ENCODE measurements around the gene KCNJ6. TPM values are rescaled to one million over a fixed set of nuclear protein-coding genes. Genes with fewer than 3 reads are reported as not detected.

The KCNJ6 gene
- total RNA-seq, 1 donor from 2014 or later = 0.52 TPM

DNA sequence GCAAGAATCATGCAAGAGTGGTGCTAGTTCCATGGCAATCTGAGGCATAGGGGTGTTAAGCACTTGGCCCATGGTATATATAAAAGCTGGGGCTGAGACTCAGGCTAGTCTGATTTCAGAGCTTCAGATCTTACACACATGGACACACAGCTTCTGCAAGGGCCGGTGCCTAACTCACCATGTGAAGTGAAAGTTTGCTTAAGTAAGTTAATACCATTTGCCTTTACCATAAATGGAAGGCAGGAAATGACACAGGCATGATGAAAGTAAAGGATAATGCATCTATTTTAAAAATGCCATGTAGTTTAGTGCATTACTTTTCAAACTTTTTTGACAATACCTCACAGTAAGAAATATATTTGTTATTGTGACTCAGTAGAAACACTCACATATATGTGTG, 122.6 kb downstream of the KCNJ6 start:
- H3K36me3 ChIP-seq (ENCODE audit: control insufficient read depth in 3 of 3, insufficient read depth in 3 of 3, low read length in 3 of 3) = no peaks in the 10 kb centered on the region
- peaks cover 0 to 2% (median 0%) of the 10 kb centered on the region in 3 donors for H3K27me3 ChIP-seq (ENCODE audit: control insufficient read depth in 3 of 3, insufficient read depth in 3 of 3, low read length in 3 of 3)
- H3K4me3 ChIP-seq (ENCODE audit: low read length in 3 of 3) = no peak overlapping the region
- H3K9ac ChIP-seq (ENCODE audit: low read depth in 1 of 3, low read length in 3 of 3) = no peak overlapping the region
- H3K4me1 ChIP-seq (ENCODE audit: control insufficient read depth in 3 of 3, insufficient read depth in 3 of 3, low read length in 3 of 3) = no peaks in the 10 kb centered on the region
- no peaks in the 10 kb centered on the region for H3K9me3 ChIP-seq (ENCODE audit: control insufficient read depth in 3 of 3, low read length in 3 of 3)
- no peak overlapping the region for H3K27ac ChIP-seq (ENCODE audit: low read depth, low read length)

DNA sequence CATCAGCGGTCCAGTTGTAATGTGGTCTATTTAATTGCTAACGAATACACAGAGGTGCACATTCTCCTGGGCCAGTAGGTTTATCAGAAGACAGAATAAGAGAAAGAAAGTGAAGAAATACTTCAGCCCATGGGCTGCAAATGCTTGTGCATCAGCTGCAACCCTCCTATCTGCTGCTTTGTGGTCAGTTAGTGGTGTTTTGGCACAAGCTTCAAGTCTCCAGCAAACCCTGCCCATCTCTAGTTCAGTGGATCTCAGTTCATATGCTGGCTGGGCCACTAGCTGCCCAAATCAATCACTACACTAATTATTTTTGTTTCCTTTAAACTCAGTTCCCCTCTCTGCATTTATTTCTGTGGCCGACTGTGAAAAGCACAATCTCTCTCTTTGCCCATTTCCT, 124.2 kb downstream of the KCNJ6 start:
- Histone ChIP-seq H3K4me3 (ENCODE audit: low read length in 3 of 3) (no peak overlapping the region), H3K27me3 (ENCODE audit: control insufficient read depth in 3 of 3, insufficient read depth in 3 of 3, low read length in 3 of 3) (peaks cover 0 to 2% (median 0%) of the 10 kb centered on the region in 3 donors), H3K4me1 (ENCODE audit: control insufficient read depth in 3 of 3, insufficient read depth in 3 of 3, low read length in 3 of 3) (no peaks in the 10 kb centered on the region), H3K27ac (ENCODE audit: low read depth, low read length) (no peak overlapping the region), H3K9ac (ENCODE audit: low read depth in 1 of 3, low read length in 3 of 3) (no peak overlapping the region), H3K9me3 (ENCODE audit: control insufficient read depth in 3 of 3, low read length in 3 of 3) (no peaks in the 10 kb centered on the region), H3K36me3 (ENCODE audit: control insufficient read depth in 3 of 3, insufficient read depth in 3 of 3, low read length in 3 of 3) (no peaks in the 10 kb centered on the region)

DNA sequence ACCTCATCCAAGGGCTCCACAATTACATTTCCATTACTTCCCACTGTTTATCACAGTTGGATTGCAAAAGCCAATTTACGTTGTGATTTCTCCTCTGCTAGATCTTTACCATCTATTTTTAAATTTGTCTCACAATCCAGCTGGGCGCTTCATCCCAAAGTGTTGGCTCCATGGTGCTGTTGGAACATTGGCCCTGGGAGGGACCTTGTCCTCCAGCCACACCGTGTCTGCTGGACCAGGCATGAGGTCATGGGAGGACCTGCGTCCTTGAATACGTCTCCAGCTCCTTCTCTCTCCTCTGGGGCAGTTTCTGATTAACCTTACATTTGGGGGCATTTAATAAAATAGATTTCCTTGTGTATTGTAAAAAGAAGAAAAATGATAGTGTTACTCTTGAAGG, 125.4 kb downstream of the KCNJ6 start:
- Histone ChIP-seq H3K36me3 (ENCODE audit: control insufficient read depth in 3 of 3, insufficient read depth in 3 of 3, low read length in 3 of 3) (no peaks in the 10 kb centered on the region), H3K27me3 (ENCODE audit: control insufficient read depth in 3 of 3, insufficient read depth in 3 of 3, low read length in 3 of 3) (peaks cover 0 to 2% (median 0%) of the 10 kb centered on the region in 3 donors), H3K9me3 (ENCODE audit: control insufficient read depth in 3 of 3, low read length in 3 of 3) (no peaks in the 10 kb centered on the region), H3K9ac (ENCODE audit: low read depth in 1 of 3, low read length in 3 of 3) (no peak overlapping the region), H3K4me1 (ENCODE audit: control insufficient read depth in 3 of 3, insufficient read depth in 3 of 3, low read length in 3 of 3) (no peaks in the 10 kb centered on the region), H3K27ac (ENCODE audit: low read depth, low read length) (no peak overlapping the region), H3K4me3 (ENCODE audit: low read length in 3 of 3) (no peak overlapping the region)

DNA sequence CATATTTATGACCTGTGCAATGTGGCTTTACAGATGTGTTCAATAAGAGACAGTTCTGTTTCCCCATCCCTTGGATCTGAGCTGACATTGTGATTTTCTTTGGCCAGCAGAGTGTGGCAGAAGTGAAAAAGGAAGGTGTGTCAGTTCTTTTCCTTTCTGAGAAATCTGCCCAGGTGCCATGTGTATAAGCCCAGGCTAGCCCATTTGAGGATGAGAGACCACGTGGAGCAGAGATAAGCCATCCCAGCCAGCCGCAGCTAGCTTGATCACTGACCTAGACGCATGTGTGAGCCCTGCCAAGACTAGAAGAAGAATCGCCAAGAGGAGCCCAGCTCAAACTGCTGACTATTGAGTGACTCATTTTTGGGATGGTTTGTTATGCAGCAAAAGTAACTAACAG, 127.8 kb downstream of the KCNJ6 start:
- Histone ChIP-seq H3K27me3 (ENCODE audit: control insufficient read depth in 3 of 3, insufficient read depth in 3 of 3, low read length in 3 of 3) (peaks cover 0 to 2% (median 0%) of the 10 kb centered on the region in 3 donors), H3K9ac (ENCODE audit: low read depth in 1 of 3, low read length in 3 of 3) (no peak overlapping the region), H3K27ac (ENCODE audit: low read depth, low read length) (no peak overlapping the region), H3K4me3 (ENCODE audit: low read length in 3 of 3) (no peak overlapping the region), H3K9me3 (ENCODE audit: control insufficient read depth in 3 of 3, low read length in 3 of 3) (no peaks in the 10 kb centered on the region), H3K4me1 (ENCODE audit: control insufficient read depth in 3 of 3, insufficient read depth in 3 of 3, low read length in 3 of 3) (no peaks in the 10 kb centered on the region), H3K36me3 (ENCODE audit: control insufficient read depth in 3 of 3, insufficient read depth in 3 of 3, low read length in 3 of 3) (no peaks in the 10 kb centered on the region)

DNA sequence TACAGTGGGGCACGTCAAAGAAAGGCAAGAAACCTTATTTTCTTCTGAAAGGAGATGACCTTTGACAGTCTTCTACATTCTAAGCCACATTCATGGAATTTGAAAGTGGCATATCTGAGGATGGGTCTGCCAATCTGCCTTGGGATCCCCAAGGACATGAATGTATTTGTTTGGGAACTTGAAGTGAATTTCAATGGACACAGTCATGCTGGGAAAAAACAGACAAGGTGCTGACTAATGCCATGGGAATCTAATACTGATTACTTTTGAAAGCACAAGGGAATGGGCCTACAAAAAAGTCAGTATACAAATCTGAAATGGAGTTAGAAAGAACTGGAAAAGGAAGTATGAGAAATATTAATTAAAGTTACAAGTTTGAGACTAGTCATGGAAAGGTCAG, 128.8 kb downstream of the KCNJ6 start:
- Histone ChIP-seq H3K4me3 (ENCODE audit: low read length in 3 of 3) (no peak overlapping the region), H3K36me3 (ENCODE audit: control insufficient read depth in 3 of 3, insufficient read depth in 3 of 3, low read length in 3 of 3) (no peaks in the 10 kb centered on the region), H3K9me3 (ENCODE audit: control insufficient read depth in 3 of 3, low read length in 3 of 3) (no peaks in the 10 kb centered on the region), H3K9ac (ENCODE audit: low read depth in 1 of 3, low read length in 3 of 3) (no peak overlapping the region), H3K4me1 (ENCODE audit: control insufficient read depth in 3 of 3, insufficient read depth in 3 of 3, low read length in 3 of 3) (no peaks in the 10 kb centered on the region), H3K27ac (ENCODE audit: low read depth, low read length) (no peak overlapping the region), H3K27me3 (ENCODE audit: control insufficient read depth in 3 of 3, insufficient read depth in 3 of 3, low read length in 3 of 3) (no peaks in the 10 kb centered on the region)

GRCh38 chr21:37784591-37785318, 131.5 kb downstream of the KCNJ6 start:
- no peaks in the 10 kb centered on the region for H3K27me3 ChIP-seq (ENCODE audit: control insufficient read depth in 3 of 3, insufficient read depth in 3 of 3, low read length in 3 of 3)
- H3K9ac ChIP-seq (ENCODE audit: low read depth in 1 of 3, low read length in 3 of 3) = no peak overlapping the region
- H3K9me3 ChIP-seq (ENCODE audit: control insufficient read depth in 3 of 3, low read length in 3 of 3) = peaks cover 2 to 4% (median 4%) of the 10 kb centered on the region in 3 donors
- H3K4me1 ChIP-seq (ENCODE audit: control insufficient read depth in 3 of 3, insufficient read depth in 3 of 3, low read length in 3 of 3) = no peaks in the 10 kb centered on the region
- no peaks in the 10 kb centered on the region for H3K36me3 ChIP-seq (ENCODE audit: control insufficient read depth in 3 of 3, insufficient read depth in 3 of 3, low read length in 3 of 3)
- no peak overlapping the region for H3K27ac ChIP-seq (ENCODE audit: low read depth, low read length)
- H3K4me3 ChIP-seq (ENCODE audit: low read length in 3 of 3) = no peak overlapping the region

GRCh38 chr21:37783016-37783415, 133.2 kb downstream of the KCNJ6 start:
- H3K36me3 ChIP-seq (ENCODE audit: control insufficient read depth in 3 of 3, insufficient read depth in 3 of 3, low read length in 3 of 3) = no peaks in the 10 kb centered on the region
- no peaks in the 10 kb centered on the region for H3K27me3 ChIP-seq (ENCODE audit: control insufficient read depth in 3 of 3, insufficient read depth in 3 of 3, low read length in 3 of 3)
- no peak overlapping the region for H3K27ac ChIP-seq (ENCODE audit: low read depth, low read length)
- H3K9ac ChIP-seq (ENCODE audit: low read depth in 1 of 3, low read length in 3 of 3) = no peak overlapping the region
- no peaks in the 10 kb centered on the region for H3K4me1 ChIP-seq (ENCODE audit: control insufficient read depth in 3 of 3, insufficient read depth in 3 of 3, low read length in 3 of 3)
- H3K9me3 ChIP-seq (ENCODE audit: control insufficient read depth in 3 of 3, low read length in 3 of 3) = peaks cover 2 to 4% (median 4%) of the 10 kb centered on the region in 3 donors
- no peak overlapping the region for H3K4me3 ChIP-seq (ENCODE audit: low read length in 3 of 3)

- Histone ChIP-seq H3K27me3 (ENCODE audit: control insufficient read depth in 3 of 3, insufficient read depth in 3 of 3, low read length in 3 of 3) (no peaks in the 10 kb centered on the region), H3K36me3 (ENCODE audit: control insufficient read depth in 3 of 3, insufficient read depth in 3 of 3, low read length in 3 of 3) (no peaks in the 10 kb centered on the region), H3K4me3 (ENCODE audit: low read length in 3 of 3) (no peak overlapping the region), H3K27ac (ENCODE audit: low read depth, low read length) (no peak overlapping the region), H3K9me3 (ENCODE audit: control insufficient read depth in 3 of 3, low read length in 3 of 3) (peaks cover 2 to 4% (median 4%) of the 10 kb centered on the region in 3 donors), H3K4me1 (ENCODE audit: control insufficient read depth in 3 of 3, insufficient read depth in 3 of 3, low read length in 3 of 3) (no peaks in the 10 kb centered on the region), H3K9ac (ENCODE audit: low read depth in 1 of 3, low read length in 3 of 3) (no peak overlapping the region)
Observed at GRCh38 chr21:37780991-37781983, 135.0 kb downstream of the KCNJ6 start.

DNA sequence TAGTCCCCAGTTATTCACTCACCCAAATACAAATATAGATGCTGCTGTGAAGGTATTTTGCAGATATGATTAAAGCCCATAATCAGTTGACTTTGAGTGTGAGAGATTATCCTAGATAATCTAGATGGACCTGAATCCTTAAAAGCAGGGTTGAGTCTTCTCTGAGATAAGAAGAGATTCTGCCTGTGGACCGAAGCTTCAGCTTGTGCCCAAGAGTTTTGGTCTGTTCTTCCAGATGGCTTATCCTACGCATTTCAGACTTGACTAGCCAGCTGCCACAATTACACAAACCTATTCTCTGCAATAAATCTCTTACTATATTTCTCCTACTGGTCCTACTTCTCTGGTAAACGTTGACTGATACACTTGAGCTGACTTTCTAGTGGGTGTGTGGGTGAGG, 145.1 kb downstream of the KCNJ6 start:
- Histone ChIP-seq H3K9me3 (ENCODE audit: control insufficient read depth in 3 of 3, low read length in 3 of 3) (no peaks in the 10 kb centered on the region), H3K27me3 (ENCODE audit: control insufficient read depth in 3 of 3, insufficient read depth in 3 of 3, low read length in 3 of 3) (peaks cover 0 to 4% (median 0%) of the 10 kb centered on the region in 3 donors), H3K9ac (ENCODE audit: low read depth in 1 of 3, low read length in 3 of 3) (no peak overlapping the region), H3K36me3 (ENCODE audit: control insufficient read depth in 3 of 3, insufficient read depth in 3 of 3, low read length in 3 of 3) (no peaks in the 10 kb centered on the region), H3K27ac (ENCODE audit: low read depth, low read length) (no peak overlapping the region), H3K4me1 (ENCODE audit: control insufficient read depth in 3 of 3, insufficient read depth in 3 of 3, low read length in 3 of 3) (no peaks in the 10 kb centered on the region), H3K4me3 (ENCODE audit: low read length in 3 of 3) (no peak overlapping the region)

DNA sequence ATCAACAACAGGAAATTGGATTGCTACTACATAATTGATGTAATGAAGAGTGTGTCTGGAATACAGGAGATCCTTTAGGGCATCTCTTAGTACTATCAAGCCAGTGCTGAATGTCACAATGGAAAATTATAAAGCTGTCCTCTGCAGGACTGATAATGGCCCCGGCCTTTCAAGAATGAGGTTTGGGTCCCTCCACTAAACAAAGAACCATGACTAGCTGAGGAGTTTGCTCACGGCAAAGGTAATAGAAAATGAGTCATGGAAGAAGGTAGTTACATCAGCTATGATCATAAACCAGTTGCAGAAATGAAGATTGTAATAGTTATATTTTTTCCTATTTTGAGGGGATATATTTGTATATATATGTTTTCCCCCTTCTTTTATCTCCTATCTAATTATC, 145.8 kb downstream of the KCNJ6 start:
- Histone ChIP-seq H3K27me3 (ENCODE audit: control insufficient read depth in 3 of 3, insufficient read depth in 3 of 3, low read length in 3 of 3) (peaks cover 0 to 4% (median 0%) of the 10 kb centered on the region in 3 donors), H3K36me3 (ENCODE audit: control insufficient read depth in 3 of 3, insufficient read depth in 3 of 3, low read length in 3 of 3) (no peaks in the 10 kb centered on the region), H3K9me3 (ENCODE audit: control insufficient read depth in 3 of 3, low read length in 3 of 3) (no peaks in the 10 kb centered on the region), H3K9ac (ENCODE audit: low read depth in 1 of 3, low read length in 3 of 3) (no peak overlapping the region), H3K4me1 (ENCODE audit: control insufficient read depth in 3 of 3, insufficient read depth in 3 of 3, low read length in 3 of 3) (no peaks in the 10 kb centered on the region), H3K4me3 (ENCODE audit: low read length in 3 of 3) (no peak overlapping the region), H3K27ac (ENCODE audit: low read depth, low read length) (no peak overlapping the region)

Measured in skeletal muscle tissue (tissue), 4 donors.